Epithelial cell of proximal tubule (primary cell): ENCODE measurements around the gene NLK. TPM values are rescaled to one million over a fixed set of nuclear protein-coding genes. Genes with fewer than 3 reads are reported as not detected.
"Not testable (repeated sequence)": the region's sequence is repeated elsewhere in the genome, so short reads cannot be mapped to it uniquely, and the experiment has no call there.

Source experiments
- DNase-seq: peaks from one replicate; pipeline ENCODE4 v3.0.0-alpha.2; 2011; ENCODE audit warnings: low read depth
- H3K4me3 ChIP-seq: 2 replicates; pipeline ENCODE4 v1.5.1; 2011; ENCODE audit warnings: low read depth, mild to moderate bottlenecking, low read length
- CTCF ChIP-seq: conservative IDR thresholded peaks from 2 replicates; pipeline ENCODE4 v1.5.1; 2012; ENCODE audit warnings: low read depth, mild to moderate bottlenecking, low read length
- total RNA-seq: library from RNA; depleted of rRNA; stranded (reverse); fragments of >200 nt; gene quantifications from 2 replicates; pipeline ENCODE4 v1.2.3, GENCODE V29; 2015

Gene NLK
- total RNA-seq, 1 donor from 2014 or later = 18.6 TPM

GRCh38 chr17:28174352-28175046 is 132.0 kb downstream of the NLK start:
- no peak for TF ChIP-seq CTCF
- no peak for DNase-seq
- no peak overlapping the region for H3K4me3 ChIP-seq

- DNase-seq = no peak
- no peak for TF ChIP-seq CTCF
- no peak overlapping the region for H3K4me3 ChIP-seq
These were observed 134.9 kb downstream of the NLK start for GRCh38 chr17:28177351-28177750.

GRCh38 chr17:28178800-28179199 is 136.3 kb downstream of the NLK start:
- DNase-seq = no peak
- TF ChIP-seq CTCF = no peak
- H3K4me3 ChIP-seq = no peak overlapping the region

GRCh38 chr17:28180449-28180848 is 138.0 kb downstream of the NLK start:
- DNase-seq = no peak
- no peak overlapping the region for H3K4me3 ChIP-seq
- no peak for TF ChIP-seq CTCF

GRCh38 chr17:28181568-28181967 is 139.1 kb downstream of the NLK start:
- H3K4me3 ChIP-seq = no peak overlapping the region
- DNase-seq = no peak
- TF ChIP-seq CTCF = no peak

- no peak for TF ChIP-seq CTCF
- H3K4me3 ChIP-seq = no peak overlapping the region
These were observed 140.1 kb downstream of the NLK start for GRCh38 chr17:28182559-28182958.

GRCh38 chr17:28185658-28186057 is 143.2 kb downstream of the NLK start:
- DNase-seq = no peak
- H3K4me3 ChIP-seq = no peak overlapping the region
- no peak for TF ChIP-seq CTCF

More at GRCh38 chr17:28182559-28182958, 140.1 kb downstream of the NLK start:
- DNase-seq = no peak

- DNase-seq = not testable (repeated sequence)
These were observed 144.0 kb downstream of the NLK start for GRCh38 chr17:28186472-28186871.

More at GRCh38 chr17:28186472-28186871, 144.0 kb downstream of the NLK start:
- not testable (repeated sequence) for H3K4me3 ChIP-seq
